ENCODE measurements around the gene PSMD13.

DNA sequence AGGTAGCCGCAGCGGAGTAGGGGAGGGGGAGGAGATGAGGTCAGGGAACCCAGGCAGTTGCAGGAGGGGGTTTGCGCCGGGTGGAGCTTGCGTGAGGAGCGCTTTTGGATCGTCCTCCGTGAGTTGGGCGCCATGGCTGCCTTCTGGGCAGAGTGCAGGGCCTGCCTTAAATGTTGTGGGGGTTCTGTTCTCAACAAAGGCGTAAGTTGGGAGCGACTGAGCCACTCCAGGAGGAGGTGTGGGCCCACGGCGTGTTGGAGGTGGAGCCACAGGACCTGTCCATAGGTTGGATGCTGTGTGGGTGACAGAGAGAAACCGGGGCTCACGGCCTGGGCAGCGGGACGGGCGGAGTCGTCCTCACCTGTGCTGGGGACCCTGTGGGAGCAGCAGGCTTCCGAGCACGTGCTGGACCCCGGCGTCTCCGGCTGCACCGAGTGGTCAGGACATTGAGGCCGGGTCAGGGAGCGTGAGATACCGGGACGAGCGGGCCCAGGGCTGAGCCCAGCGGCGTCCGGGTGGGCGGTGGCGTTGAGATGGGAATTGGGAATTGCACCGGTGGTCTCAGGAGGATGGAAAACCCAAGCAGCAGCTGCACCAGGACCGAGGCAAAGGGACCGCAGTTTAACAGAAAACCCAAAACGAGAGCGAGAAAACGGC, 51.2 kb downstream of the PSMD13 start:
- no peak for TF ChIP-seq POLR2AphosphoS5 (IDR thresholded peaks at IDR 0.05)
- no peak for TF ChIP-seq EP300 (IDR thresholded peaks at IDR 0.05)
- TF ChIP-seq, protein P1, sequence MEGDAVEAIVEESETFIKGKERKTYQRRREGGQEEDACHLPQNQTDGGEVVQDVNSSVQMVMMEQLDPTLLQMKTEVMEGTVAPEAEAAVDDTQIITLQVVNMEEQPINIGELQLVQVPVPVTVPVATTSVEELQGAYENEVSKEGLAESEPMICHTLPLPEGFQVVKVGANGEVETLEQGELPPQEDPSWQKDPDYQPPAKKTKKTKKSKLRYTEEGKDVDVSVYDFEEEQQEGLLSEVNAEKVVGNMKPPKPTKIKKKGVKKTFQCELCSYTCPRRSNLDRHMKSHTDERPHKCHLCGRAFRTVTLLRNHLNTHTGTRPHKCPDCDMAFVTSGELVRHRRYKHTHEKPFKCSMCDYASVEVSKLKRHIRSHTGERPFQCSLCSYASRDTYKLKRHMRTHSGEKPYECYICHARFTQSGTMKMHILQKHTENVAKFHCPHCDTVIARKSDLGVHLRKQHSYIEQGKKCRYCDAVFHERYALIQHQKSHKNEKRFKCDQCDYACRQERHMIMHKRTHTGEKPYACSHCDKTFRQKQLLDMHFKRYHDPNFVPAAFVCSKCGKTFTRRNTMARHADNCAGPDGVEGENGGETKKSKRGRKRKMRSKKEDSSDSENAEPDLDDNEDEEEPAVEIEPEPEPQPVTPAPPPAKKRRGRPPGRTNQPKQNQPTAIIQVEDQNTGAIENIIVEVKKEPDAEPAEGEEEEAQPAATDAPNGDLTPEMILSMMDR (IDR thresholded peaks at IDR 0.05) = no peak
